IPS DF 4.7 (cell line): ENCODE data around the gene KIAA0408.

Experiments
- DNase-seq: peaks from one replicate; pipeline ENCODE4 v3.0.0-alpha.2; 2013; ENCODE audit warnings: low spot score; ENCODE audit errors: extremely low read depth

KIAA0408 gene

GRCh38 chr6:127459231-127459641 lies at the start of gene KIAA0408:
Gene KIAA0408 (minus strand): TSS chr6:127459389. CDS start chr6:127453981, 5,408 bp downstream.
- no peak for DNase-seq

GRCh38 chr6:127506894-127507293 lies 47.7 kb upstream of the KIAA0408 start:
- DNase-seq, result no peak

- no peak for DNase-seq
Observed at GRCh38 chr6:127503022-127503421, 43.8 kb upstream of the KIAA0408 start.

- DNase-seq, result no peak
Observed at GRCh38 chr6:127497410-127497809, 38.2 kb upstream of the KIAA0408 start.

- no peak for DNase-seq
Observed at GRCh38 chr6:127496471-127496870, 37.3 kb upstream of the KIAA0408 start.

- DNase-seq, result no peak
Observed at GRCh38 chr6:127494240-127494767, 35.1 kb upstream of the KIAA0408 start.

GRCh38 chr6:127489248-127489647 lies 30.1 kb upstream of the KIAA0408 start:
- no peak for DNase-seq

GRCh38 chr6:127486934-127487333 lies 27.7 kb upstream of the KIAA0408 start:
- no peak for DNase-seq

GRCh38 chr6:127484212-127484863 lies 25.1 kb upstream of the KIAA0408 start:
- no peak for DNase-seq

GRCh38 chr6:127483399-127484055 lies 24.3 kb upstream of the KIAA0408 start:
- DNase-seq, result peak; percentile 76

- no peak for DNase-seq
Observed at GRCh38 chr6:127482325-127482724, 23.1 kb upstream of the KIAA0408 start.

- DNase-seq, result no peak
Observed at GRCh38 chr6:127481628-127482027, 22.4 kb upstream of the KIAA0408 start.

- no peak for DNase-seq
Observed at GRCh38 chr6:127481111-127481510, 21.9 kb upstream of the KIAA0408 start.

GRCh38 chr6:127477658-127478057 lies 18.5 kb upstream of the KIAA0408 start:
- DNase-seq, result no peak

- DNase-seq, result no peak
Observed at GRCh38 chr6:127475823-127476176, 16.6 kb upstream of the KIAA0408 start.

- no peak for DNase-seq
Observed at GRCh38 chr6:127475135-127475822, 16.1 kb upstream of the KIAA0408 start.

- DNase-seq, result no peak
Observed at GRCh38 chr6:127471379-127472255, 12.4 kb upstream of the KIAA0408 start.

GRCh38 chr6:127468936-127469335 lies 9.7 kb upstream of the KIAA0408 start:
- no peak for DNase-seq

- no peak for DNase-seq
Observed at GRCh38 chr6:127466416-127466815, 7.2 kb upstream of the KIAA0408 start.

GRCh38 chr6:127464881-127465459 lies 5.8 kb upstream of the KIAA0408 start:
- DNase-seq, result peak; percentile 53
